Measurements from ENCODE around the gene MFAP3.

The MFAP3 gene

GRCh38 chr5:154098465-154098864, 59.7 kb downstream of the MFAP3 start:
- Mint-ChIP-seq H3K9me3 (no peaks in the 10 kb centered on the region), H3K36me3 (ENCODE audit: low read depth) (no peaks in the 10 kb centered on the region), H3K4me1 (no peaks in the 10 kb centered on the region), H3K27ac (no peak overlapping the region), H3K4me3 (no peak overlapping the region), H3K27me3 (ENCODE audit: low read depth) (no peaks in the 10 kb centered on the region)
- no peak for TF ChIP-seq CTCF (IDR thresholded peaks at IDR 0.05; ENCODE audit: unreplicated experiment in 3 of 3)

- Mint-ChIP-seq H3K36me3 (ENCODE audit: low read depth) (no peaks in the 10 kb centered on the region), H3K27ac (no peak overlapping the region), H3K9me3 (no peaks in the 10 kb centered on the region), H3K4me1 (no peaks in the 10 kb centered on the region), H3K4me3 (no peak overlapping the region), H3K27me3 (ENCODE audit: low read depth) (peaks cover 4% of the 10 kb centered on the region)
- TF ChIP-seq CTCF (IDR thresholded peaks at IDR 0.05; ENCODE audit: unreplicated experiment in 3 of 3): no peak
Measured at GRCh38 chr5:154101184-154101583, 62.4 kb downstream of the MFAP3 start.

GRCh38 chr5:154103233-154103632, 64.5 kb downstream of the MFAP3 start:
- peaks cover 13% of the 10 kb centered on the region for H3K27me3 Mint-ChIP-seq (ENCODE audit: low read depth)
- H3K9me3 Mint-ChIP-seq: no peaks in the 10 kb centered on the region
- H3K27ac Mint-ChIP-seq: no peak overlapping the region
- H3K36me3 Mint-ChIP-seq (ENCODE audit: low read depth): no peaks in the 10 kb centered on the region
- TF ChIP-seq CTCF (IDR thresholded peaks at IDR 0.05; ENCODE audit: unreplicated experiment in 3 of 3): no peak
- no peak overlapping the region for H3K4me3 Mint-ChIP-seq
- no peaks in the 10 kb centered on the region for H3K4me1 Mint-ChIP-seq
